ENCODE measurements around the gene DNPEP.

DNA sequence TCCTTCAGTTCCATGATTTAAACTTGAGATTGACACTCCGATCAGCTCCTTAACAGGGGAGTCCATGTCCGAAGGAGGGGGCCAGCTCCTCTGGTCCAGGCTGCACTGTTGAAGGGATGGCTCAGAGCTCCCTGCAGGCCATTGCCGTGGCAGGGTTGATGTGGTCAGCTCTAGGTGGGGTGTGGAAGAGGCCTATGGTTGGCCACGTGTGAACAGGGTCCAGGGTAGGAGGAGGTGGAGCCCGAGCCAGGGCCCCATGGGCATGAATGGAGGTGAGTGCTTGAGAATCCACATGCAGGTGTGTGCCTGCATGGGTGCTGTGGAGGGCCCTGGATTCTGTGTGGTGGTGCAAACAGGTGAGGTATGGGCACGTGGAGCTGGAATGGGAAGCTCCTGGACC, 48.0 kb upstream of the DNPEP start:
- TF ChIP-seq SUZ12 (IDR thresholded peaks at IDR 0.05; ENCODE audit: extremely low read depth, insufficient read depth, insufficient read length) (no peak), ZNF274 (IDR thresholded peaks at IDR 0.05; ENCODE audit: low read depth, low read length) (no peak)

Data from NT2/D1 (cell line).